ENCODE measurements around the gene DMWD.
"Not testable (repeated sequence)": the region's sequence is repeated elsewhere in the genome, so short reads cannot be mapped to it uniquely, and the experiment has no call there.

Gene DMWD

GRCh38 chr19:45816236-45817009, 23.8 kb upstream of the DMWD start:
- no peak for DNase-seq

GRCh38 chr19:45815481-45816216, 23.0 kb upstream of the DMWD start:
- no peak for DNase-seq

GRCh38 chr19:45814851-45815480, 22.3 kb upstream of the DMWD start, which contains the start of gene RSPH6A:
Gene RSPH6A (minus strand): TSS chr19:45815308. CDS start chr19:45815176, 132 bp downstream.
- DNase-seq: no peak

- no peak for DNase-seq
These were observed 21.6 kb upstream of the DMWD start for GRCh38 chr19:45814166-45814780.

- no peak for DNase-seq
These were observed 19.7 kb upstream of the DMWD start for GRCh38 chr19:45812297-45812696.

GRCh38 chr19:45809643-45810159, 17.1 kb upstream of the DMWD start:
- no peak for DNase-seq

- DNase-seq: no peak
These were observed 13.1 kb upstream of the DMWD start for GRCh38 chr19:45805719-45806118.

- DNase-seq: no peak
These were observed 12.2 kb upstream of the DMWD start for GRCh38 chr19:45804959-45805230.

GRCh38 chr19:45804140-45804958, 11.7 kb upstream of the DMWD start:
- no peak for DNase-seq

- DNase-seq: no peak
These were observed 9.0 kb upstream of the DMWD start for GRCh38 chr19:45801603-45802175.

GRCh38 chr19:45800070-45800553, 7.5 kb upstream of the DMWD start:
- no peak for DNase-seq

- not testable (repeated sequence) for DNase-seq
These were observed 6.9 kb upstream of the DMWD start for GRCh38 chr19:45799541-45799940.

GRCh38 chr19:45798995-45799517, 6.4 kb upstream of the DMWD start:
- peak; percentile 54 for DNase-seq

- DNase-seq: no peak
These were observed 2.0 kb upstream of the DMWD start for GRCh38 chr19:45794627-45795026.

GRCh38 chr19:45793876-45794275, 1.2 kb upstream of the DMWD start:
- no peak for DNase-seq

- DNase-seq: no peak
These were observed 526 bp upstream of the DMWD start for GRCh38 chr19:45793178-45793564.

GRCh38 chr19:45791744-45792469, 738 bp downstream of the DMWD start:
- DNase-seq: no peak

- DNase-seq: peak; percentile 26
These were observed 1.7 kb downstream of the DMWD start for GRCh38 chr19:45790942-45791341.

- DNase-seq: no peak
These were observed 3.4 kb downstream of the DMWD start for GRCh38 chr19:45789035-45789786.

GRCh38 chr19:45786533-45786894, 6.1 kb downstream of the DMWD start:
- no peak for DNase-seq

Measured in activated gamma-delta T cell treated with Interleukin-2 at 50 U/mL for 16 hours (primary cell).